SJSA1 (cell line): ENCODE measurements around the gene SLC38A8. TPM values are rescaled to one million over a fixed set of nuclear protein-coding genes. Genes with fewer than 3 reads are reported as not detected.

Source experiments
- DNase-seq, 2 experiments: peaks; one replicate each; pipeline ENCODE4 v3.0.0-alpha.2; 2015 to 2020; ENCODE audit warnings: low spot score in 2 of 2, low read depth in 1 of 2
- H3K27ac ChIP-seq: fragments of 250-450 bp; sonication (Bioruptor Pico); 2 replicates; pipeline ENCODE4 v1.5.1; 2020; ENCODE audit warnings: mild to moderate bottlenecking, moderate library complexity
- H3K27me3 ChIP-seq: fragments of 250-450 bp; sonication (Bioruptor Pico); replicated peaks from 2 replicates; pipeline ENCODE4 v1.5.1; 2020; ENCODE audit warnings: mild to moderate bottlenecking, moderate library complexity
- H3K36me3 ChIP-seq: fragments of 250-450 bp; sonication (Bioruptor Pico); 2 replicates; pipeline ENCODE4 v1.5.1; 2020; ENCODE audit warnings: mild to moderate bottlenecking
- H3K4me1 ChIP-seq: fragments of 250-450 bp; sonication (Bioruptor Pico); replicated peaks from 2 replicates; pipeline ENCODE4 v1.6.1; 2021; ENCODE audit warnings: mild to moderate bottlenecking
- H3K4me3 ChIP-seq: fragments of 250-450 bp; sonication (Bioruptor Pico); 2 replicates; pipeline ENCODE4 v1.5.1; 2020; ENCODE audit warnings: mild to moderate bottlenecking
- H3K9me3 ChIP-seq: fragments of 250-450 bp; sonication (Bioruptor Pico); replicated peaks from 2 replicates; pipeline ENCODE4 v1.5.1; 2020; ENCODE audit warnings: mild to moderate bottlenecking
- total RNA-seq: library from RNA; depleted of rRNA; stranded (reverse); fragments of >200 nt; shearing (Covaris generic); gene quantifications from 2 replicates; pipeline ENCODE4 v1.2.3, GENCODE V29; 2014

SLC38A8 gene
- total RNA-seq, 1 experiment from 2014 or later, result not detected

- H3K4me1 ChIP-seq, result no peaks in the 10 kb centered on the region
- no peaks in the 10 kb centered on the region for H3K36me3 ChIP-seq
- no peak overlapping the region for H3K27ac ChIP-seq
- no peak overlapping the region for H3K4me3 ChIP-seq
- peaks cover 8% of the 10 kb centered on the region; the same call in 1 of the 2 replicates for H3K27me3 ChIP-seq
- H3K9me3 ChIP-seq, result peaks cover 13% of the 10 kb centered on the region; the same call in 1 of the 2 replicates
- no peak for DNase-seq
These were observed 20.0 kb downstream of the SLC38A8 start for GRCh38 chr16:84022644-84023043.

GRCh38 chr16:84021488-84021887 is 21.1 kb downstream of the SLC38A8 start:
- no peak for DNase-seq
- H3K4me3 ChIP-seq, result no peak overlapping the region
- H3K27ac ChIP-seq, result no peak overlapping the region
- H3K4me1 ChIP-seq, result no peaks in the 10 kb centered on the region
- H3K9me3 ChIP-seq, result peaks cover 13% of the 10 kb centered on the region; the same call in 1 of the 2 replicates
- no peaks in the 10 kb centered on the region for H3K36me3 ChIP-seq
- H3K27me3 ChIP-seq, result peaks cover 8% of the 10 kb centered on the region; the same call in 1 of the 2 replicates

GRCh38 chr16:84020353-84020752 is 22.2 kb downstream of the SLC38A8 start:
- no peak for DNase-seq

GRCh38 chr16:84018710-84019109 is 23.9 kb downstream of the SLC38A8 start:
- H3K4me3 ChIP-seq, result no peak overlapping the region
- peaks cover 17% of the 10 kb centered on the region; the same call in 1 of the 2 replicates for H3K9me3 ChIP-seq
- H3K36me3 ChIP-seq, result no peaks in the 10 kb centered on the region
- no peak for DNase-seq
- no peak overlapping the region for H3K27ac ChIP-seq
- no peaks in the 10 kb centered on the region for H3K4me1 ChIP-seq
- H3K27me3 ChIP-seq, result 0 out of 2 replicates have a peak, but pooled peaks cover 5% of the 10 kb centered on the region

More at GRCh38 chr16:84020353-84020752, 22.2 kb downstream of the SLC38A8 start:
- H3K9me3 ChIP-seq, result peaks cover 17% of the 10 kb centered on the region; the same call in 1 of the 2 replicates
- no peak overlapping the region for H3K4me3 ChIP-seq
- H3K27me3 ChIP-seq, result peaks cover 8% of the 10 kb centered on the region; the same call in 1 of the 2 replicates
- no peak overlapping the region for H3K27ac ChIP-seq
- no peaks in the 10 kb centered on the region for H3K4me1 ChIP-seq
- H3K36me3 ChIP-seq, result no peaks in the 10 kb centered on the region

GRCh38 chr16:84016477-84016876 is 26.1 kb downstream of the SLC38A8 start:
- peaks cover 12% of the 10 kb centered on the region; the same call in 1 of the 2 replicates for H3K9me3 ChIP-seq
- no peaks in the 10 kb centered on the region for H3K4me1 ChIP-seq
- H3K27ac ChIP-seq, result no peak overlapping the region
- no peaks in the 10 kb centered on the region for H3K27me3 ChIP-seq
- H3K4me3 ChIP-seq, result no peak overlapping the region
- no peak for DNase-seq
- H3K36me3 ChIP-seq, result no peaks in the 10 kb centered on the region

- no peak for DNase-seq
- Histone ChIP-seq H3K27ac (no peak overlapping the region), H3K9me3 (peaks cover 4% of the 10 kb centered on the region; the same call in 1 of the 2 replicates), H3K27me3 (no peaks in the 10 kb centered on the region), H3K36me3 (no peaks in the 10 kb centered on the region), H3K4me1 (no peaks in the 10 kb centered on the region), H3K4me3 (no peak overlapping the region)
These were observed 27.2 kb downstream of the SLC38A8 start for GRCh38 chr16:84015399-84015798.

DNA sequence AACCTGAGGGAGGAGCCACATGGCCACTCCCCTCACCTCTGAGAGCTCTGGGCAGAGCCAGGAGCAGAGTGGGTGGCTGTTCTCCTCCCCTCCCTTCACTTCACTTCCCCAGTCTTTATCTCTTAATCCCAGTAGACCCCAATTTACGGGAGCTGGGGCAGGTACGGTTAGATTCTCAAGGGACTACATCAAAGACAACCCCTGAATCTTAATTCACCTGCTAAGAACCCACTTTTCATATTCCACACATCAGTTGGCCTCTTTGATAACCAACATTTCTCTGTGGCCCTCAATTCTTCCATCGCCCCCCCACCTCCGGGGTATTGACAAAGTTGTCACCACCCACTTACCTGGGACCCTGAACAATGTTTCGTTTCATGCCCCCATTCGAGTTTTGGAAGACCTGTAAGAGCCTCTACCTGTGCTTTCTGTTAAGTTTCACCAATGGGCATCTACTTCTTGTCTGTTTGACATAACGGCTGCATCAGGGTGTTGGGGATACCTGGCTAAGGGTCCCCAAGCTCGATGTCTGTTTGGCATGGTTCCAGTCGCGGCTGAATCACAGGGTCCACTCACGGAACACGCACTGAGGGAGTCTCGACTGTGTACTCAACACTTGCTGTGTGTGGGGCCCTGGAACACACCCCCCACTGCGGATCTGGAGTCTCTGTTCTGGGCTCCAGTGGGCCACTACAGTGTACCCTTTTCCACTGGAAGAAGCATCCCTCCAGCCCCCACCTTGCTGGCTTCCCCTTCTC is 27.8 kb downstream of the SLC38A8 start:
- no peaks in the 10 kb centered on the region for H3K4me1 ChIP-seq
- no peaks in the 10 kb centered on the region for H3K27me3 ChIP-seq
- no peak for DNase-seq
- H3K27ac ChIP-seq, result no peak overlapping the region
- no peak overlapping the region for H3K4me3 ChIP-seq
- H3K9me3 ChIP-seq, result peaks cover 4% of the 10 kb centered on the region; the same call in 1 of the 2 replicates
- no peaks in the 10 kb centered on the region for H3K36me3 ChIP-seq

DNA sequence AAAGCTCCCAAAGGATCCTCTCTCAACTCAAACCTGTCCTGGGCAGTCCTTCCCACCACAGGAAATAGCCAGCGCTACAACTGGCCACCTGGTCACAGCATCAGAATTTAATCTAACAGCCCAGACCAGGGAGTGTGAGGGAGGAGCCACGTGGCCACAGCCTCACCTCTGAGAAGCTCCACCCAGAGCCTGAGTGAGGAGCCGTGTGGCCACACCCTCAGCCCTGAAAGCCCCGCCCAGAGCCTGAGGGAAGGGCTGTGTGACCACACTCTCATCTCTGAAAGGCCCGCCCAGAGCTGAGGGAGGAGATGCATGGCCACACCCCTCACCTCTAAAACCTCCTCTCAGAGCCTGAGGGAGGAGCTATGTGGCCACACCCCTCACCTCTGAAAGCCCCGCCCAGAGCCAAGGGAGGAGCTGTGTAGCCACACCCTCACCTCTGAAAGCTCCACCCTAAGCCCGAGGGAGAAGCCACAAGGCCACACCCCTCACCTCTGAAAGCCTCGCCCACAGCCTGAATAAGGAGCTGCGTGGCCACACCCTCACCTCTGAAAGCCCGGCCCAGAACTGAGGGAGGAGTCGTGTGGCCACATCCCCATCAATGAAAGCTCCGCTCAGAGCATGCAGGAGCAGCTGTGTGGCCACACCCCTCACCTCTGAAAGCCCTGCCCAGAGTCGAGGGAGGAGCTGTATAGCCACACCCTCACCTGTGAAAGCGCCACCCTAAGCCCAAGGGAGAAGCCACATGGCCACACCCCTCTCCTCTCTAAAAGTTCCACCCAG is 28.6 kb downstream of the SLC38A8 start:
- Histone ChIP-seq H3K27me3 (no peaks in the 10 kb centered on the region), H3K27ac (no peak overlapping the region), H3K4me3 (no peak overlapping the region), H3K36me3 (no peaks in the 10 kb centered on the region), H3K9me3 (peaks cover 4% of the 10 kb centered on the region; the same call in 1 of the 2 replicates), H3K4me1 (no peaks in the 10 kb centered on the region)
- DNase-seq, result peak; percentile 66 to 67

DNA sequence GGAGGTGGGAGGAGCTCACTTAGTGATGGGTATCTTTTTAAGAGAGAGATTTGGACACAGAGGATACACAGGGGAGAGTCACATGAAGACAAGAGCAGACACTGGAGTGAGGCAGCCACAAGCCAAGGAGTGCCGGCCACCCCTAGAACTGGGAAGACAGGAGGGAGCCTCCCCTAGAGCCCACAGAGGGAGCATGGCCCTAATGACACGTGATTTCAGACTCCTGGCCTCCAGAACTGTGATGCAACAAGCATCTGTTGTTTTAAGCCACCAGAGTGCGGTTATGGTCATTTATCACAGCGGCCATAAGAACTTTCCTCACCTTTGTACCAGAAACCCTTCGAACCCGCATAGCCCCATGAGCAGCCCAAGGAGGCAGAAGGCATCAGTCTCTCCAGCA is 33.3 kb downstream of the SLC38A8 start:
- no peaks in the 10 kb centered on the region; the same call in 1 of the 2 replicates for H3K9me3 ChIP-seq
- peaks cover 9% of the 10 kb centered on the region for H3K27me3 ChIP-seq
- H3K4me3 ChIP-seq, result no peak overlapping the region
- no peak for DNase-seq
- H3K36me3 ChIP-seq, result no peaks in the 10 kb centered on the region
- H3K4me1 ChIP-seq, result no peaks in the 10 kb centered on the region
- no peak overlapping the region for H3K27ac ChIP-seq

GRCh38 chr16:84007965-84008364 is 34.6 kb downstream of the SLC38A8 start:
- Histone ChIP-seq H3K36me3 (no peaks in the 10 kb centered on the region), H3K27ac (no peak overlapping the region), H3K9me3 (no peaks in the 10 kb centered on the region; the same call in 1 of the 2 replicates), H3K27me3 (peaks cover 9% of the 10 kb centered on the region), H3K4me1 (no peaks in the 10 kb centered on the region), H3K4me3 (no peak overlapping the region)
- no peak for DNase-seq

GRCh38 chr16:84007520-84007919 is 35.1 kb downstream of the SLC38A8 start:
- no peaks in the 10 kb centered on the region for H3K4me1 ChIP-seq
- H3K4me3 ChIP-seq, result no peak overlapping the region
- no peaks in the 10 kb centered on the region; the same call in 1 of the 2 replicates for H3K9me3 ChIP-seq
- no peak for DNase-seq
- peaks cover 9% of the 10 kb centered on the region for H3K27me3 ChIP-seq
- no peak overlapping the region for H3K27ac ChIP-seq
- no peaks in the 10 kb centered on the region for H3K36me3 ChIP-seq

GRCh38 chr16:84005391-84005790 is 37.2 kb downstream of the SLC38A8 start:
- no peak for DNase-seq
- H3K4me1 ChIP-seq, result no peaks in the 10 kb centered on the region
- no peaks in the 10 kb centered on the region; the same call in 1 of the 2 replicates for H3K9me3 ChIP-seq
- H3K27me3 ChIP-seq, result peaks cover 9% of the 10 kb centered on the region
- no peak overlapping the region for H3K27ac ChIP-seq
- no peaks in the 10 kb centered on the region for H3K36me3 ChIP-seq
- H3K4me3 ChIP-seq, result no peak overlapping the region

DNA sequence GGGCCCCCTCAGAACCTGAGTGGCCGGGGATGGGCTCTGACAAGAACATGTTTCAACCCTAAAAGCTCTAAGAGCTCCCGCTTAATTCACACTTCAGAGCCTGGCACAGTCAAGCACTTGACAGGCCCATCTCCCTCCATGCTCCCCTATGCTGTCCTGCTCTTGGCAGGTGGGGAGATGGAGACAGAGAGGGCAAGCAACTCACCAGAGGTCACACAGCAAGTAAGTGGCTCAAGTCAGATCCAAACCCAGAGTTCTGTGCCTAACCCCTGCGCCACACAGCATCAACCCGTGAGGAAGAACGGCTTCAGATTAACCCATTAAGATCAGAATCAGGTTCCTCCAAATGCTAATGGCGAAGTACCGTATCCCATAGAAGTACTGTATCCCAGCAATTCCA is 38.2 kb downstream of the SLC38A8 start:
- no peaks in the 10 kb centered on the region for H3K36me3 ChIP-seq
- DNase-seq, result no peak
- H3K27me3 ChIP-seq, result peaks cover 9% of the 10 kb centered on the region
- H3K9me3 ChIP-seq, result no peaks in the 10 kb centered on the region; the same call in 1 of the 2 replicates
- H3K27ac ChIP-seq, result no peak overlapping the region
- H3K4me3 ChIP-seq, result no peak overlapping the region
- H3K4me1 ChIP-seq, result no peaks in the 10 kb centered on the region

GRCh38 chr16:84003038-84003437 is 39.6 kb downstream of the SLC38A8 start:
- Histone ChIP-seq H3K27ac (no peak overlapping the region), H3K27me3 (peaks cover 9% of the 10 kb centered on the region), H3K36me3 (no peaks in the 10 kb centered on the region), H3K9me3 (no peaks in the 10 kb centered on the region; the same call in 1 of the 2 replicates), H3K4me3 (no peak overlapping the region), H3K4me1 (no peaks in the 10 kb centered on the region)
- DNase-seq, result no peak
